OCI-LY1 (cell line): ENCODE measurements around the gene TFPI.

Experiments used
- EZH2 ChIP-seq: fragments of 200-600 bp; sonication (generic), shearing (Covaris generic); IDR thresholded peaks from 2 replicates; pipeline ENCODE4 v1.8.0; 2017; ENCODE audit warnings: borderline replicate concordance, mixed run types, mild to moderate bottlenecking, antibody characterized with exemption, low read length, moderate library complexity, mixed read lengths
- TF ChIP-seq, protein P1 (sequence below): fragments of 200-600 bp; sonication (generic), shearing (Covaris generic); IDR thresholded peaks from 2 replicates; pipeline ENCODE4 v1.5.1; 2017; ENCODE audit warnings: mild to moderate bottlenecking, antibody characterized with exemption, low read length, moderate library complexity, mixed read lengths

DNA sequence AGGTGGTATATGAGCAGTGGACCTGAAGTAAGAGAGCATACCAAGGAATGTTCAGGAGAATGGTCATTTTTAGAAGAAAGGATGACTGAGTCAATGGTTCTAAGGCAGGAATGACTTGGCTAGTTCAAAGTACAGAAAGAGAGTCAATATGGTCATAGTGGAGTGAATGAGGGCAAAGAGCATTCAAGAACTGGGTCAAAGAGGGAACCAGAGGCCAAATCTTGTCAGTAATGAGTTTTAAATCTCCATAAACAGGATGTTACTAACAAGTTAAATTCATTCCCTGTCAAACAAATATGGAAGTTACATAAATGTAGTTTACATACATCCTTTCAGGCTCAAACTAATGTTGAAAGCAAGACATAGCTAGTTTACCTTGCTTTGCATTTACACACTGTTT is 122.3 kb downstream of the TFPI start:
- TF ChIP-seq, protein P1, sequence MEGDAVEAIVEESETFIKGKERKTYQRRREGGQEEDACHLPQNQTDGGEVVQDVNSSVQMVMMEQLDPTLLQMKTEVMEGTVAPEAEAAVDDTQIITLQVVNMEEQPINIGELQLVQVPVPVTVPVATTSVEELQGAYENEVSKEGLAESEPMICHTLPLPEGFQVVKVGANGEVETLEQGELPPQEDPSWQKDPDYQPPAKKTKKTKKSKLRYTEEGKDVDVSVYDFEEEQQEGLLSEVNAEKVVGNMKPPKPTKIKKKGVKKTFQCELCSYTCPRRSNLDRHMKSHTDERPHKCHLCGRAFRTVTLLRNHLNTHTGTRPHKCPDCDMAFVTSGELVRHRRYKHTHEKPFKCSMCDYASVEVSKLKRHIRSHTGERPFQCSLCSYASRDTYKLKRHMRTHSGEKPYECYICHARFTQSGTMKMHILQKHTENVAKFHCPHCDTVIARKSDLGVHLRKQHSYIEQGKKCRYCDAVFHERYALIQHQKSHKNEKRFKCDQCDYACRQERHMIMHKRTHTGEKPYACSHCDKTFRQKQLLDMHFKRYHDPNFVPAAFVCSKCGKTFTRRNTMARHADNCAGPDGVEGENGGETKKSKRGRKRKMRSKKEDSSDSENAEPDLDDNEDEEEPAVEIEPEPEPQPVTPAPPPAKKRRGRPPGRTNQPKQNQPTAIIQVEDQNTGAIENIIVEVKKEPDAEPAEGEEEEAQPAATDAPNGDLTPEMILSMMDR, result no peak
- TF ChIP-seq EZH2, result no peak
